ENCODE results near the gene CPED1.

The CPED1 gene

DNA sequence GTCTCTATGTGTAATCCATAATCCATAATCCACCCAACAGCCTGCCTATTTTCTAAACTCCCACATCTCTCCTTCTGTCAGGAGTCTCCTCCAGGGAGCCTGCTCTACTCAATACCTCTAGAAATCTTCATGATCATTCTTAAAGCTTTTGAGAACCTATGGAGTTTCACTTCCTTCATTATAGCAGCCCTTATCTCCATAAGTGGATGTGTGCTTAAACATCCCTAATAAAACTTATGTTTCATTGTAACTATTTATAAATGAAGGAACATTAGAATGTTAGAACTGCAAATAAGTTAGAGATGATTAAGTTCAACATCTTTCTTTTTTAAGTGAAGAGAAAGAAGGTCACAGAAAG is 8.5 kb downstream of the CPED1 start:
- peaks cover 1% of the 10 kb centered on the region for H3K79me1 ChIP-seq (replicated peaks; ENCODE audit: low read length, poor library complexity, severe bottlenecking)
- no peaks in the 10 kb centered on the region for H3K27me3 ChIP-seq (ENCODE audit: control insufficient read depth in 1 of 2, insufficient read depth in 1 of 2, low read length in 2 of 2)
- H3K36me3 ChIP-seq (ENCODE audit: control insufficient read depth in 1 of 2, insufficient read depth in 2 of 2, low read depth in 1 of 2, low read length in 2 of 2): no peaks in the 10 kb centered on the region
- peak overlapping the region; percentile 19 to 42 for H3K4ac ChIP-seq (ENCODE audit: low read depth in 1 of 2, low read length in 2 of 2)
- no peak overlapping the region for H3K4me3 ChIP-seq (ENCODE audit: insufficient read depth in 1 of 2, low read depth in 1 of 2, low read length in 2 of 2)
- no peak for DNase-seq
- no peak overlapping the region for H3K9ac ChIP-seq (ENCODE audit: low read length)
- peak overlapping the region; percentile 12 to 50 for H2BK12ac ChIP-seq (ENCODE audit: low read length in 2 of 2)
- no peak overlapping the region for H3K14ac ChIP-seq (ENCODE audit: low read length in 2 of 2)
- H3K27ac ChIP-seq (ENCODE audit: low read length, poor library complexity, severe bottlenecking): no peak overlapping the region
- H3K9me3 ChIP-seq (ENCODE audit: control insufficient read depth, low read length): no peaks in the 10 kb centered on the region
- no peak overlapping the region for H4K8ac ChIP-seq (ENCODE audit: low read length)
- H4K91ac ChIP-seq (ENCODE audit: low read length): no peak overlapping the region
- H2BK120ac ChIP-seq (ENCODE audit: low read depth, low read length): peak overlapping the region; percentile 42
- no peak overlapping the region for H2BK5ac ChIP-seq (ENCODE audit: low read depth, low read length, poor library complexity, severe bottlenecking)
- H3K23ac ChIP-seq (ENCODE audit: low read length in 2 of 2): no peak overlapping the region
- H3K18ac ChIP-seq (ENCODE audit: low read depth in 1 of 2, low read length in 2 of 2): no peak overlapping the region
- H2AFZ ChIP-seq (ENCODE audit: low read depth, low read length): no peak overlapping the region
- H3K4me1 ChIP-seq (ENCODE audit: control insufficient read depth, insufficient read depth, low read depth, low read length): peaks cover 2% of the 10 kb centered on the region
- H3K4me2 ChIP-seq (ENCODE audit: low read length, poor library complexity, severe bottlenecking): no peak overlapping the region
- H2AK5ac ChIP-seq (ENCODE audit: low read length, severe bottlenecking): no peak overlapping the region
- H2BK15ac ChIP-seq (ENCODE audit: low read depth, poor library complexity, severe bottlenecking): no peak overlapping the region

DNA sequence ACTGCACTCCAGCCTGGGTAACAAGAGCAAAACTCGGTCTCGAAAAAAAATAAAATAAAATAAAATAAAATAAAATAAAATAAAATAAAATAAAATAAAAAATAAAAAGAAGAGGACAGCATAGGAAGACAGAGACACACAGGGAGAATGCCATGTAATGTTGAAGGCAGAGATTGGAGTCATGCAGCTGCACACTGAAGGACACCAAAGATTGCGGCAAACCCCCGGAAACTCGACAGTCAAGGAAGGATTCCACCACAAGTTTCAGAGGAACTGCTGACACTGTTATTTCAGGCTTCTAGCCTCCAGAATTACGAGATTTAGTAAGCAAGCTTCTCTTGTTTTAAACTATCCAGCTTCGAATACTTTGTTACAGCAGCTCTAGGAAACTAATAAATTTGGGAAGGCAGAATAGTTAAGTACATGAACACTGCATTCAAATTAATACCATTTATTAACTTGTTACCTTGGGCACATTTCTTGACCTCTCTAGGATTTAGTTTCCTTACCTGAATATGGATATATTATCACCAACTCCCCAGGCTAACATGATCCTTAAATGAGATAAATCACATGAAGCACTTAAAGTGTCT is 9.5 kb downstream of the CPED1 start:
- WGBS: 97% methylated on average over 3 of the region's 7 CpGs
- no peak overlapping the region for H3K9ac ChIP-seq (ENCODE audit: low read length)

DNA sequence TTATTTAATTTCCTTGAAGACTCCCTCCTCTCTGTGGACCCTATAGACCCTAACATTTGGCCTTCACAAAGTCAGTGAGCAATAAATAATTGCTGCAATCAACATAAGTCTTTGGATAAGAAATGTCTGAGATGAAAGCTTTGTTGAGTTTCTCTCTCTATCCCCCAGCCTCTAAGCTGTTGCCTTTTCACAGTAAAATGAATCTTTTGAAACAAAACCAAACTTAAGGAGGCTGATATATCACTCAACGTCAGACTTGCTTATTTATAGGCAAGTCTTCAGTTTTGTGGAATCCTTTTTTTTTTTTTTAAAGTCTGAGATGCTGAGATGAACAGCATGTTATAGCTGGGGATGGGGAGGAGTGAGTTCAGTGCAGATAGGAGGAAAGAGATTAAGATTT is 10.0 kb downstream of the CPED1 start:
- H2BK5ac ChIP-seq (ENCODE audit: low read depth, low read length, poor library complexity, severe bottlenecking): no peak overlapping the region
- no peak overlapping the region for H3K4me3 ChIP-seq (ENCODE audit: insufficient read depth in 1 of 2, low read depth in 1 of 2, low read length in 2 of 2)
- 63% methylated on average over 1 of the region's 1 CpG for WGBS
- no peak overlapping the region for H4K91ac ChIP-seq (ENCODE audit: low read length)
- H3K4me2 ChIP-seq (ENCODE audit: low read length, poor library complexity, severe bottlenecking): no peak overlapping the region
- DNase-seq: no peak
- H3K4me1 ChIP-seq (ENCODE audit: control insufficient read depth, insufficient read depth, low read depth, low read length): peaks cover 2% of the 10 kb centered on the region
- no peak overlapping the region for H4K8ac ChIP-seq (ENCODE audit: low read length)
- no peak overlapping the region for H2AFZ ChIP-seq (ENCODE audit: low read depth, low read length)
- H3K27ac ChIP-seq (ENCODE audit: low read length, poor library complexity, severe bottlenecking): no peak overlapping the region
- no peak overlapping the region for H3K9ac ChIP-seq (ENCODE audit: low read length)
- H2BK120ac ChIP-seq (ENCODE audit: low read depth, low read length): no peak overlapping the region
- H2AK5ac ChIP-seq (ENCODE audit: low read length, severe bottlenecking): no peak overlapping the region
- no peak overlapping the region for H3K4ac ChIP-seq (ENCODE audit: low read depth in 1 of 2, low read length in 2 of 2)
- no peak overlapping the region for H3K14ac ChIP-seq (ENCODE audit: low read length in 2 of 2)
- no peak overlapping the region for H3K23ac ChIP-seq (ENCODE audit: low read length in 2 of 2)
- H3K79me1 ChIP-seq (replicated peaks; ENCODE audit: low read length, poor library complexity, severe bottlenecking): peaks cover 1% of the 10 kb centered on the region
- H2BK12ac ChIP-seq (ENCODE audit: low read length in 2 of 2): no peak overlapping the region
- H3K27me3 ChIP-seq (ENCODE audit: control insufficient read depth in 1 of 2, insufficient read depth in 1 of 2, low read length in 2 of 2): no peaks in the 10 kb centered on the region
- no peaks in the 10 kb centered on the region for H3K9me3 ChIP-seq (ENCODE audit: control insufficient read depth, low read length)
- H2BK15ac ChIP-seq (ENCODE audit: low read depth, poor library complexity, severe bottlenecking): no peak overlapping the region
- H3K18ac ChIP-seq (ENCODE audit: low read depth in 1 of 2, low read length in 2 of 2): no peak overlapping the region
- no peaks in the 10 kb centered on the region for H3K36me3 ChIP-seq (ENCODE audit: control insufficient read depth in 1 of 2, insufficient read depth in 2 of 2, low read depth in 1 of 2, low read length in 2 of 2)

More for the DNA sequence above, 9.5 kb downstream of the CPED1 start:
- Histone ChIP-seq H2BK15ac (ENCODE audit: low read depth, poor library complexity, severe bottlenecking) (no peak overlapping the region), H3K23ac (ENCODE audit: low read length in 2 of 2) (no peak overlapping the region), H2BK12ac (ENCODE audit: low read length in 2 of 2) (no peak overlapping the region), H4K8ac (ENCODE audit: low read length) (no peak overlapping the region), H3K9me3 (ENCODE audit: control insufficient read depth, low read length) (no peaks in the 10 kb centered on the region), H4K91ac (ENCODE audit: low read length) (no peak overlapping the region), H2AFZ (ENCODE audit: low read depth, low read length) (no peak overlapping the region), H3K4me1 (ENCODE audit: control insufficient read depth, insufficient read depth, low read depth, low read length) (peaks cover 2% of the 10 kb centered on the region), H3K4me2 (ENCODE audit: low read length, poor library complexity, severe bottlenecking) (no peak overlapping the region), H3K27ac (ENCODE audit: low read length, poor library complexity, severe bottlenecking) (no peak overlapping the region), H2BK120ac (ENCODE audit: low read depth, low read length) (no peak overlapping the region), H2BK5ac (ENCODE audit: low read depth, low read length, poor library complexity, severe bottlenecking) (no peak overlapping the region), H3K36me3 (ENCODE audit: control insufficient read depth in 1 of 2, insufficient read depth in 2 of 2, low read depth in 1 of 2, low read length in 2 of 2) (no peaks in the 10 kb centered on the region), H3K79me1 (replicated peaks; ENCODE audit: low read length, poor library complexity, severe bottlenecking) (peaks cover 1% of the 10 kb centered on the region), H3K4ac (ENCODE audit: low read depth in 1 of 2, low read length in 2 of 2) (peak overlapping the region in 1 of 2 experiments; percentile 24), H3K18ac (ENCODE audit: low read depth in 1 of 2, low read length in 2 of 2) (no peak overlapping the region), H3K4me3 (ENCODE audit: insufficient read depth in 1 of 2, low read depth in 1 of 2, low read length in 2 of 2) (no peak overlapping the region), H3K14ac (ENCODE audit: low read length in 2 of 2) (no peak overlapping the region), H3K27me3 (ENCODE audit: control insufficient read depth in 1 of 2, insufficient read depth in 1 of 2, low read length in 2 of 2) (no peaks in the 10 kb centered on the region), H2AK5ac (ENCODE audit: low read length, severe bottlenecking) (peak overlapping the region; percentile 55)
- DNase-seq: no peak

DNA sequence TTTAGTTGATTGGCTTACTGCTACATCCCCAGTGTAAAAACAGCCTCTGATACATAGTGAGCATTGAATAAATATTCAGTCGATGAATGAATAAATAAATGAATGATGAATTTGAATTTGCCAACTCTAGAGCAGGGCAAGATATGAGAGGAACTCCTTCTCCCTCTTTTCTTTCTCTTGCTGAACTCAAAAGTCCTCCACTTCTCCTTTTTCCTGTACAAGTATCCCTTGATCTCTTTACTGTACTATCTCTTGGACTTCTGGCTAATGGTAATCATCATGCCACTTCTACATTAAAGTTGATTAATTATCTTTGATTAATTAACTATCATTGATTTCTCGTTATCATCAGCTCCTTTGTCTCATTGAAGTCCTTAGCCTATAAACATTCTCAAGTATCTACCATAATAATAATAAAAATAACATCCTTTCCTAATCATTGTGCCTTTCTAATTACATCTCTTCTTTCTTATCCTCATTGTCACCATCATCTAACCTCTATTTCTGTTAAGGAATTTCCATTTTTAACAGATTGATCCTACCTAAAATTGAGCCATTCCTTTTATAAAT is 10.6 kb downstream of the CPED1 start:
- DNase-seq: no peak
- Histone ChIP-seq H3K14ac (ENCODE audit: low read length in 2 of 2) (no peak overlapping the region), H2BK15ac (ENCODE audit: low read depth, poor library complexity, severe bottlenecking) (no peak overlapping the region), H3K9me3 (ENCODE audit: control insufficient read depth, low read length) (no peaks in the 10 kb centered on the region), H3K4ac (ENCODE audit: low read depth in 1 of 2, low read length in 2 of 2) (no peak overlapping the region), H3K27me3 (ENCODE audit: control insufficient read depth in 1 of 2, insufficient read depth in 1 of 2, low read length in 2 of 2) (no peaks in the 10 kb centered on the region), H2AK5ac (ENCODE audit: low read length, severe bottlenecking) (no peak overlapping the region), H4K8ac (ENCODE audit: low read length) (no peak overlapping the region), H3K4me3 (ENCODE audit: insufficient read depth in 1 of 2, low read depth in 1 of 2, low read length in 2 of 2) (peak overlapping the region in 1 of 2 experiments; percentile 67), H3K23ac (ENCODE audit: low read length in 2 of 2) (no peak overlapping the region), H3K27ac (ENCODE audit: low read length, poor library complexity, severe bottlenecking) (no peak overlapping the region), H3K36me3 (ENCODE audit: control insufficient read depth in 1 of 2, insufficient read depth in 2 of 2, low read depth in 1 of 2, low read length in 2 of 2) (no peaks in the 10 kb centered on the region), H3K4me2 (ENCODE audit: low read length, poor library complexity, severe bottlenecking) (no peak overlapping the region), H2BK5ac (ENCODE audit: low read depth, low read length, poor library complexity, severe bottlenecking) (no peak overlapping the region), H4K91ac (ENCODE audit: low read length) (no peak overlapping the region), H3K18ac (ENCODE audit: low read depth in 1 of 2, low read length in 2 of 2) (no peak overlapping the region), H3K79me1 (replicated peaks; ENCODE audit: low read length, poor library complexity, severe bottlenecking) (peaks cover 1% of the 10 kb centered on the region), H2AFZ (ENCODE audit: low read depth, low read length) (no peak overlapping the region), H2BK120ac (ENCODE audit: low read depth, low read length) (no peak overlapping the region), H3K4me1 (ENCODE audit: control insufficient read depth, insufficient read depth, low read depth, low read length) (peaks cover 2% of the 10 kb centered on the region), H3K9ac (ENCODE audit: low read length) (peak overlapping the region; percentile 91), H2BK12ac (ENCODE audit: low read length in 2 of 2) (no peak overlapping the region)
- WGBS: 96% methylated on average over 2 of the region's 2 CpGs

Measured in mesenchymal stem cell (in vitro differentiated cells and primary cell).